GM19438 (cell line): ENCODE measurements around the gene UXS1.
"Not testable (repeated sequence)": the region's sequence is repeated elsewhere in the genome, so short reads cannot be mapped to it uniquely, and the experiment has no call there.

Experiments
- ATAC-seq: cut with Tn5 transposase; IDR thresholded peaks from one replicate; pipeline ENCODE4 v1.9.1; 2021; ENCODE audit warnings: low read depth; ENCODE audit not compliant: unreplicated experiment

The UXS1 gene

GRCh38 chr2:106193977-106194778 lies at the start of gene UXS1:
UXS1 (minus strand) TSS chr2:106194301; CDS start chr2:106194241, 60 bp downstream.
- ATAC-seq: peak; percentile 65

- not testable (repeated sequence) for ATAC-seq
These were observed 45.4 kb upstream of the UXS1 start for GRCh38 chr2:106239491-106239890.

- ATAC-seq: not testable (repeated sequence)
These were observed 41.3 kb upstream of the UXS1 start for GRCh38 chr2:106235392-106235791.

GRCh38 chr2:106233350-106233706 lies 39.2 kb upstream of the UXS1 start:
- ATAC-seq: no peak

GRCh38 chr2:106232638-106233349 lies 38.7 kb upstream of the UXS1 start:
- ATAC-seq: no peak

DNA sequence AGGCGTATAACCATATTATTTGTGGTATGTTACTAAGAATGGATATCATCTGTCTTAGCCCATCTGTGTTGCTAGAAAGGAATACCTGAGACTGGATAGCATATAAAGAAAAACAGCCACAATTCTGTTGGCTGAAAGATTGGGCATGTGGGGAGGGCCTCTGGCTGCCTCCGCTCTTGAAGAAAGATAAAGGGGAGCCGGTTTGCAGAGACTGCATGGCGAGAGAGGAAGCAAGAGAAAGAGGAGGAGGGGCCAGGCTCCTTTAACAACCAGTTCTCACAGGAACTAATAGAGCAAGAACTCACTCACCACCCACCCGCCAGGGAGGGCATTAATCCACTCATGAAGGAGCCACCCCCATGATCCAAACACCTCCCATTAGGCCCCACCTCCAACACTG lies 29.2 kb upstream of the UXS1 start:
- ATAC-seq: no peak

DNA sequence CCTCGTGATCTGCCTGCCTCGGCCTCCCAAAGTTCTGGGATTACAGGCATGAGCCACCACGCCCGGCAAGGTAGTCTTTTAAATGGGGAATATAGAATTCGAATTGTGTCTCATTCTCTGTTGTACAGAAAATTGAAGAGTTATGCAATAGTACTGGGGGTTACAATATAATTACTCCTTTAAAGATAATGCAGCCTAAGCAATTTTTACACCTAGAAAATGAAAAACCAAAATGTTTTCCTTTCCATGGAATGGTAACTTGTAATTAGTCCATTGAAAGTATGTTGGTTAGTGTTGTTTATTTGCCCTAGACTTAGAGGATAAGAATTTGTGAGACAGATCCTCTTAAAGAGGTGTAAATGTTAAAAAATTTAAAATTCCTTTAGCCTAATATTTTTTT lies 28.0 kb upstream of the UXS1 start:
- not testable (repeated sequence) for ATAC-seq

GRCh38 chr2:106219813-106220212 lies 25.7 kb upstream of the UXS1 start:
- no peak for ATAC-seq

DNA sequence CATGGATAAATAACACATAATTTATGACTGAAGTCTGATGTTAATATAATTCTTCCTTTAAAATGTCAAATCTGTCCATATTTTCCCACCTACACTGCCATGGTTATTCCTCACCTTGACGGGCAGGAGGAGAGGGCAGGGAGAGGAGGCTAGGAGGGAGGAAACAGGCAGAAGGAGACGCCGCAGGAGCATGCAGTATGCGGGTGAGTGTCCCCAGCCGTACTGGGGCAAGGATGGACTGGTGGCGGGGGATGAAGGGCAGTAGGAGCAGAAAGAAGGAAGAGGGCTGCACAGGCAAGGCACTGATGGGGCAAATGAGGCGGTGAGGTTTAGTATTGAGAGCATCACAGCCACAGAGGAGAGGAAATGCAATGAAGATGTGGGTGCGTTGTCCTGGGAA lies 25.1 kb upstream of the UXS1 start:
- not testable (repeated sequence) for ATAC-seq

- no peak for ATAC-seq
These were observed 14.8 kb upstream of the UXS1 start for GRCh38 chr2:106208874-106209273.

- no peak for ATAC-seq
These were observed 14.3 kb upstream of the UXS1 start for GRCh38 chr2:106208399-106208798.

GRCh38 chr2:106207246-106207645 lies 13.1 kb upstream of the UXS1 start:
- no peak for ATAC-seq

GRCh38 chr2:106205488-106205887 lies 11.4 kb upstream of the UXS1 start:
- no peak for ATAC-seq

- not testable (repeated sequence) for ATAC-seq
These were observed 10.4 kb upstream of the UXS1 start for GRCh38 chr2:106204551-106204950.

DNA sequence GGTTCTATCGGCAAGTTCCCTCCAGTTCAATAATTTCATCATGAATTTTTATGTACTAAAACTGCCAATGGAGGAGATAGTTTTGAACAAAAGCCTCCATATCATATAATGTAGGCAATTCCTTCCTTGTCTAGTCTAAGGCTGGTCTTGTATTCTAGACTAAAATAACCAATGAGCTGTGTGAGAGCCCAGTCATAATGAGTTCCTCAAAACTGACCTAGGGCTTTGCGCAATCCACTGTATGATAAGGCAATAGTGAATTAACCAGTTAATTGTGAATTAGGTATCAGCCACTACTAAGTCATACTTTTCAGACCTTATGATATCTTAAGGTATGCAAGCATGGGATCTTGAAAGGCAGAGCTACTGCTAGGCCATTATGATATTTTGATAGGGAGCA lies 7.6 kb upstream of the UXS1 start:
- ATAC-seq: no peak

DNA sequence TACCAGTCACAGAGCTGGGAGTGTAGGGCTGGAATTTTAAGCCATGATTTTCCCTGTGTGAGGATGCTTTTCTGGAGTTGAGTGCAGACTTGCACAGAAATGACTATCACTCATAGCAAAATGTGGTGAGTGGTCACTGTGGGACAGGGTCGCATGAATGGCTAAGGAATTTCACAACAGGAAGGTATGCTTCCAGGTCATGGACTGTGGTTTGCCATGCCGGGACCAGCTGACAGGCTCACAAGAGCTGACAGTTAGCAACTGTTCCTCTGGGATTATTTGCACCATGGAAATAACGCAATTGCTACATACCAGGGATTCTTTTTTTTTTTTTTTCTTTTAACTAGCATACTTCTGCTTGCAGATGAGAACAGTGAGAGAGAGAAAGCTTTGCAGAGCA lies 3.8 kb upstream of the UXS1 start:
- ATAC-seq: no peak

DNA sequence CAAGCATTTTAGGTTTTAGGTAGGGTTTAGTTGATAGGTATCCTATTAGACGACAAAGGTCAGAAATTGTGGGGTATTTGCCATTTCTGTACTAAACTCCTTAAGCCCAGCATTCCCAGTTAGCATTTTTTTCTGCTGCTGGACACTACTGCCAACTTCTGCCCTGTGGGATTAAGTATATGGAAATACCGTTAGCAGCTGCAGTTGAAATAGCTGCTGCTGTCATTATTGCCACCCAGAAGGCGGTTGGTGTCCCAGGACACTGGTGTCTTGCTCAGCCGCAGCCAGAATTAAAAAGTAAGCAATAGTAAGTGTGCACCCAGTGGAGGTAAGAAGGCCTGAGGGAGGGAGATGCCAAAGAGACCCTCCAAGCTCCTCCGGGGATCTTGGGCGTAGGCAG lies 1.9 kb upstream of the UXS1 start:
- no peak for ATAC-seq

- ATAC-seq: no peak
These were observed 1.4 kb upstream of the UXS1 start for GRCh38 chr2:106195456-106195855.

GRCh38 chr2:106193690-106193976 lies 468 bp downstream of the UXS1 start:
- no peak for ATAC-seq

DNA sequence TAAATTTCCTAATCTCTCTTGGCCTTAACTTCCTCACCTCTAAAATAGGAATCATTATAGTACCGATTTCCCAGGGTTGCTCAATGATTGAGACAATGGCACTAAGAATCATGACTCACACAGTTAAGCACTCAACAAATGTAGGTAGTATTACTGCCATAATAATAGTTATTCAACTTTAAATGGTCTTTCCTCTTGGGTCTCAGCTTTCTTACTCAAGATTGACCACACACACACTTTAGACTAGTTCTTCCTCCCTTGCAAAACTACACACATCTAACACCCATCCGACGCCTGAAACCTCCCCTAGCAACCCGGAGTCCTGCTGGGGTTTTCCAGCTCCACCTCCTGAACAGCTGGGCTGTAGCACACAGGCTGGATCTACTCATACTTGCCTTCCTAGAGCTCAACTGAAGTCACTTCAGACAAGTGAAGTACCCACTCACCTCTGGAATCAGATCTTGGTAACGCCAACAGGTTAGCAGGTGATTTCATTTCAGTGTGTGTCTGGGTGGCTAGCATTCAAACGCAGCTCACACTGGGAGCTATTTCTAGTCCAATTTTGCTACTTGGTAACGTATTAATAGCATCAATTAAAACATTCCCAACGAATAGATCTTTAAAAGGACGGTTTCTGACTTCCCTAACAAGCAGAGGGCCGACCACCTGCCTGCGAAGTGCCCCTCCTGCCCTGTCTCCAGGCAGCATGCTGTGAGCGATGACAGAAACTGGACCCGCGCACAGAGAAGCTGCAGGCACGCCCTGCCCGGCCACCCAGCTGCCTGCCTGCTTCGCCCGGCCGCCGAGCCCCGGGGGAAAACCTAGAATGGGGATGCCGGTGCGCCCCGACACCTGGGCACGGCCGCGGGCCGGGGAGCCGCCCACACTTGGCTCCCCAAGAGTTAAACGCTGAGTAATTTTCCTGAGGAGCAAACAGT lies 1.1 kb downstream of the UXS1 start:
- peak; percentile 40 for ATAC-seq

- no peak for ATAC-seq
These were observed 2.5 kb downstream of the UXS1 start for GRCh38 chr2:106191511-106192016.
